B cell (primary cell): ENCODE measurements around the gene KRT35. TPM values are rescaled to one million over a fixed set of nuclear protein-coding genes. Genes with fewer than 3 reads are reported as not detected.

Experiments
- ATAC-seq: fragments of 200-7000 bp; cut with Tn5 transposase; one replicate; pipeline ENCODE4 v1.10.0; 2021; ENCODE audit warnings: low read depth, mild to moderate bottlenecking, moderate number of reproducible peaks, moderate library complexity
- CTCF ChIA-PET: fragments of 350-600 bp; sonication (Branson Sonifier 250); formaldehyde crosslinking; loops from one replicate; lab custom pipeline; 2021; ENCODE audit warnings: antibody characterized with exemption, inconsistent platforms; lab: Charles Lee
- POLR2A ChIA-PET: fragments of 350-600 bp; sonication (Branson Sonifier 250); formaldehyde crosslinking; loops from one replicate; lab custom pipeline; 2021; ENCODE audit warnings: antibody characterized with exemption; lab: Charles Lee
- DNase-seq: peaks from one replicate; pipeline ENCODE4 v3.0.0; 2013
- H2AFZ ChIP-seq: 2 replicates; pipeline ENCODE4 v1.6.1; 2012; ENCODE audit warnings: mild to moderate bottlenecking, low read depth, low read length; ENCODE audit not compliant: insufficient read depth, poor library complexity, severe bottlenecking
- H3K27ac ChIP-seq, 2 donors: 1 replicate in 1 of 2; 2 replicates in 1 of 2; pipeline ENCODE4 v1.5.1; 2012 to 2013; ENCODE audit warnings: low read length in 2 of 2, mild to moderate bottlenecking in 2 of 2, moderate library complexity in 1 of 2
- H3K27me3 ChIP-seq, 4 experiments: fragments of 200-600 bp in 1 of 4; sonication (generic) in 1 of 4; replicated peaks in 1 of 4; 1 replicate in 2 of 4; 2 replicates in 2 of 4; pipeline versions ENCODE4 v1.6.1 to v1.7.0; 2013 to 2016; ENCODE audit warnings: low read length in 3 of 4, mild to moderate bottlenecking in 2 of 4, mixed read lengths in 1 of 4, moderate library complexity in 1 of 4; ENCODE audit not compliant: insufficient read depth in 4 of 4, control insufficient read depth in 3 of 4; ENCODE audit errors: control extremely low read depth in 1 of 4
- H3K36me3 ChIP-seq, 2 experiments: replicated peaks in 1 of 2; 1 replicate in 1 of 2; 2 replicates in 1 of 2; pipeline versions ENCODE4 v1.6.1 to v1.7.1; 2013; ENCODE audit warnings: low read length in 1 of 2; ENCODE audit not compliant: insufficient read depth in 2 of 2, control insufficient read depth in 1 of 2; ENCODE audit errors: control extremely low read depth in 1 of 2, extremely low read depth in 1 of 2
- H3K4me1 ChIP-seq, 2 donors: fragments of 200-600 bp in 1 of 2; sonication (generic) in 1 of 2; 1 replicate in 1 of 2; 2 replicates in 1 of 2; pipeline versions ENCODE4 v1.5.1 to v1.6.1; 2013 to 2017; ENCODE audit warnings: low read length in 2 of 2; ENCODE audit not compliant: control insufficient read depth in 2 of 2, insufficient read depth in 2 of 2
- H3K4me2 ChIP-seq: replicated peaks from 2 replicates; pipeline ENCODE3; 2012; ENCODE audit warnings: mild to moderate bottlenecking, low read depth, low read length; ENCODE audit not compliant: poor library complexity, severe bottlenecking
- H3K4me3 ChIP-seq, 5 experiments: fragments of 200-600 bp in 1 of 5; sonication (generic) in 1 of 5; 1 replicate in 3 of 5; 2 replicates in 2 of 5; pipeline versions ENCODE4 v1.5.1 to v1.7.0; 2011 to 2016; ENCODE audit warnings: low read length in 4 of 5, mild to moderate bottlenecking in 4 of 5, low read depth in 2 of 5, control low read depth in 1 of 5, moderate library complexity in 1 of 5; ENCODE audit not compliant: insufficient read depth in 1 of 5; ENCODE audit errors: control extremely low read depth in 1 of 5, extremely low read depth in 1 of 5
- H3K79me2 ChIP-seq: fragments of 200-600 bp; sonication (generic); one replicate; pipeline ENCODE4 v1.6.0; 2016; ENCODE audit warnings: low read length; ENCODE audit not compliant: control insufficient read depth, insufficient read depth
- H3K9ac ChIP-seq: fragments of 200-600 bp; sonication (generic); 2 replicates; pipeline ENCODE4 v1.6.1; 2017; ENCODE audit warnings: mild to moderate bottlenecking, low read length, moderate library complexity
- H3K9me3 ChIP-seq, 3 donors: one replicate each; pipeline versions ENCODE4 v1.6.1 to v1.7.1; 2013; ENCODE audit warnings: low read length in 2 of 3; ENCODE audit not compliant: control insufficient read depth in 2 of 3, insufficient read depth in 1 of 3; ENCODE audit errors: control extremely low read depth in 1 of 3
- H4K20me1 ChIP-seq: 2 replicates; pipeline ENCODE4 v1.6.0; 2012; ENCODE audit warnings: mild to moderate bottlenecking, low read length; ENCODE audit not compliant: insufficient read depth, control insufficient read depth, poor library complexity, severe bottlenecking
- H3K27ac Mint-ChIP-seq: one replicate; pipeline ENCODE4 v1.8.0; 2021; ENCODE audit warnings: mixed read lengths
- H3K27me3 Mint-ChIP-seq: one replicate; pipeline ENCODE4 v1.8.0; 2021; ENCODE audit warnings: mixed read lengths
- H3K4me1 Mint-ChIP-seq: one replicate; pipeline ENCODE4 v1.8.0; 2021; ENCODE audit warnings: mixed read lengths
- H3K4me3 Mint-ChIP-seq: one replicate; pipeline ENCODE4 v1.8.0; 2021; ENCODE audit warnings: mixed read lengths
- H3K9me3 Mint-ChIP-seq: one replicate; pipeline ENCODE4 v1.8.0; 2022; ENCODE audit warnings: mixed read lengths; ENCODE audit not compliant: insufficient read depth
- EZH2 ChIP-seq: IDR thresholded peaks from 2 replicates; pipeline ENCODE4 v1.6.1; 2012; ENCODE audit warnings: borderline replicate concordance, low read depth, mild to moderate bottlenecking, moderate library complexity, low read length; ENCODE audit not compliant: insufficient read depth, poor library complexity, severe bottlenecking
- WGBS: methylation state at CpG from one replicate; pipeline ENCODE4 v1.1.5; 2013; ENCODE audit warnings: missing lambda C conversion rate; ENCODE audit not compliant: insufficient coverage; 5-methylcytosine and 5-hydroxymethylcytosine counted together
- intact Hi-C: fragments of 100-400 bp; cut with micrococcal nuclease; formaldehyde crosslinking; loops from one replicate; pipeline ENCODE4 v1.10.0; 2022
- polyA plus RNA-seq: library from polyadenylated mRNA; depleted of rRNA; stranded (reverse); fragments of >200 nt; gene quantifications from 2 replicates; pipeline ENCODE4 v1.2.3, GENCODE V29; 2012
- total RNA-seq, 2 donors: library from RNA; stranded (reverse); fragments of 120-200 nt in 1 of 2; gene quantifications; 1 replicate in 1 of 2; 2 replicates in 1 of 2; pipeline versions ENCODE4 v1.2.3 to v1.2.4, GENCODE V29; 2013 to 2022
- TF ChIP-seq, protein P1 (sequence below): fragments of 200-600 bp; IDR thresholded peaks from one replicate; pipeline ENCODE4 v1.8.0; 2022; ENCODE audit warnings: antibody characterized with exemption, mild to moderate bottlenecking

The KRT35 gene
- total and polyA plus RNA-seq, 2 donors (not counting 1 experiment from before 2014, with no cell fraction given): not detected

GRCh38 chr17:41505007-41505808 is 24.3 kb upstream of the KRT35 start, which contains the start of gene KRT13:
Gene KRT13 (minus strand): TSS chr17:41505612. CDS start chr17:41505550, 62 bp downstream.
- intact Hi-C loops: no loop called here
- Histone ChIP-seq H3K4me2 (no peak within 1 kb of the TSS), H3K9me3 (no peaks in the 10 kb centered on the region), H3K36me3 (no peaks in the 10 kb centered on the region), H3K4me3 (no peak within 1 kb of the TSS), H3K27ac (no peak within 1 kb of the TSS), H2AFZ (no peak within 1 kb of the TSS), H3K9ac (no peak within 1 kb of the TSS), H3K4me1 (peaks cover 0 to 3% of the 10 kb centered on the region in 2 donors), H3K27me3 (no peaks in the 10 kb centered on the region), H4K20me1 (no peaks in the 10 kb centered on the region), H3K79me2 (no peaks in the 10 kb centered on the region)
- peaks cover 8% of the 10 kb centered on the region for H3K27me3 Mint-ChIP-seq
- peaks cover 3% of the 10 kb centered on the region for H3K4me1 Mint-ChIP-seq
- H3K9me3 Mint-ChIP-seq: no peaks in the 10 kb centered on the region
- H3K4me3 Mint-ChIP-seq: no peak within 1 kb of the TSS
- 89% methylated on average over 16 of the region's 17 CpGs for WGBS
- DNase-seq (no peak), ATAC-seq (no peak)
- ChIA-PET POLR2A (no interaction called here), CTCF (no interaction called here)
- no peak within 1 kb of the TSS for H3K27ac Mint-ChIP-seq
- no peak for TF ChIP-seq EZH2
- TF ChIP-seq, protein P1, sequence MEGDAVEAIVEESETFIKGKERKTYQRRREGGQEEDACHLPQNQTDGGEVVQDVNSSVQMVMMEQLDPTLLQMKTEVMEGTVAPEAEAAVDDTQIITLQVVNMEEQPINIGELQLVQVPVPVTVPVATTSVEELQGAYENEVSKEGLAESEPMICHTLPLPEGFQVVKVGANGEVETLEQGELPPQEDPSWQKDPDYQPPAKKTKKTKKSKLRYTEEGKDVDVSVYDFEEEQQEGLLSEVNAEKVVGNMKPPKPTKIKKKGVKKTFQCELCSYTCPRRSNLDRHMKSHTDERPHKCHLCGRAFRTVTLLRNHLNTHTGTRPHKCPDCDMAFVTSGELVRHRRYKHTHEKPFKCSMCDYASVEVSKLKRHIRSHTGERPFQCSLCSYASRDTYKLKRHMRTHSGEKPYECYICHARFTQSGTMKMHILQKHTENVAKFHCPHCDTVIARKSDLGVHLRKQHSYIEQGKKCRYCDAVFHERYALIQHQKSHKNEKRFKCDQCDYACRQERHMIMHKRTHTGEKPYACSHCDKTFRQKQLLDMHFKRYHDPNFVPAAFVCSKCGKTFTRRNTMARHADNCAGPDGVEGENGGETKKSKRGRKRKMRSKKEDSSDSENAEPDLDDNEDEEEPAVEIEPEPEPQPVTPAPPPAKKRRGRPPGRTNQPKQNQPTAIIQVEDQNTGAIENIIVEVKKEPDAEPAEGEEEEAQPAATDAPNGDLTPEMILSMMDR: no peak

DNA sequence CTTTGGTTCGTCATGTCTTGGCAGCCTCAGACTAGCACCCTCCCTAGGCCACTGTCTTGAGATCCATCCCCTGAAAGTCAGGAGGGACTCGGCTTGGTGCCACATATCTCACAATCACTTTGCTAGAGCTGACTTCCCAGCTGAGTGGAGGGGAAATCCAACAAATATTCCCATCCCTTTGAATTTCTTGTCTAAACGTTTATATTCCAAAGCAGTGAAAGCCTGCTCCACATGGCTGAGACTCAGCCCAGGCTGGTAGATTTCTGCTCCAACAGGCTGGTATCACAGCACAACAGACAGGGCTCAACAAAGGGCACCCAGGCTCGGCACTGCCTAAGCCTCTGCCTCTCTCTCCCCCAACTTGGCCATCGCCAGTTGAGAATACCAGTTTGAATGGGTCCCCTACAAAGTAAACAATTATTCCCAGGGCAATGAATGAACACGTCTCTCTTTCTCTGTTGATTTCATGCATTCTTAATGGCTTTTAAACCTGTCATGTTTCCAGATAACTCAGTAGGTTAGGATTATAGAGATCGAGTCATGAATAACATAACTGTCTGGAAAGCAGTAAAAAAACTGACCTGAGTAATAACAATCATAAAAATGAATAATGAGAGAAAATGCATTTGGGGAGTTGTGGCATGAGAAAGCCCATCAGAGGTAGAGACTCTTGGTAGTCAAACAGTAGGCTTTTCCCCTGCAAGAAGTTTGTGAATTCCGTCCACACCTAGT is 23.5 kb upstream of the KRT35 start:
- Histone ChIP-seq H3K4me1 (peaks cover 0 to 3% of the 10 kb centered on the region in 2 donors), H3K9me3 (peaks cover 0 to 3% (median 0%) of the 10 kb centered on the region in 3 donors), H2AFZ (no peak overlapping the region), H3K4me2 (no peak overlapping the region), H3K9ac (no peak overlapping the region), H3K27me3 (peaks cover 0 to 3% (median 0%) of the 10 kb centered on the region in 4 experiments), H3K27ac (no peak overlapping the region), H3K79me2 (no peaks in the 10 kb centered on the region), H4K20me1 (no peaks in the 10 kb centered on the region), H3K36me3 (no peaks in the 10 kb centered on the region), H3K4me3 (no peak overlapping the region)
- TF ChIP-seq, protein P1: no peak
- Mint-ChIP-seq H3K27ac (no peak overlapping the region), H3K9me3 (no peaks in the 10 kb centered on the region), H3K4me3 (no peak overlapping the region), H3K27me3 (peaks cover 16% of the 10 kb centered on the region), H3K4me1 (peaks cover 3% of the 10 kb centered on the region)
- 77% methylated on average over 3 of the region's 8 CpGs for WGBS
- ChIA-PET CTCF (no interaction called here), POLR2A (no interaction called here)
- DNase-seq (no peak), ATAC-seq (no peak)
- intact Hi-C loops: no loop called here
